Right lobe of liver (tissue), 6 donors: ENCODE measurements around the gene RUSF1. TPM values are rescaled to one million over a fixed set of nuclear protein-coding genes. Genes with fewer than 3 reads are reported as not detected.

Experiments used
- ATAC-seq, 4 donors: fragments of 200-7000 bp; cut with Tn5 transposase; one replicate each; pipeline ENCODE4 v1.9.1; 2020; ENCODE audit warnings: mild to moderate bottlenecking in 4 of 4, moderate library complexity in 4 of 4
- DNase-seq, 3 donors: peaks; one replicate each; pipeline ENCODE4 v3.0.0-alpha.2; 2020
- H3K27ac ChIP-seq, 3 donors: fragments of 200-600 bp; one replicate each; pipeline ENCODE4 v1.8.0; 2022
- H3K27me3 ChIP-seq, 2 donors: fragments of 200-600 bp; one replicate each; pipeline ENCODE4 v1.8.0; 2022
- H3K36me3 ChIP-seq, 4 donors: fragments of 200-600 bp; sonication (generic) in 1 of 4; one replicate each; pipeline versions ENCODE4 v1.5.1 to v1.8.0; 2017 to 2022; ENCODE audit warnings: control low read depth in 1 of 4
- H3K4me1 ChIP-seq, 4 donors: fragments of 200-600 bp; sonication (generic) in 1 of 4; one replicate each; pipeline versions ENCODE4 v1.5.1 to v1.8.0; 2017 to 2022; ENCODE audit warnings: control low read depth in 1 of 4
- H3K4me3 ChIP-seq, 3 donors: fragments of 200-600 bp; one replicate each; pipeline ENCODE4 v1.8.0; 2022
- H3K9me3 ChIP-seq, 4 donors: fragments of 200-600 bp; sonication (generic) in 1 of 4; one replicate each; pipeline versions ENCODE4 v1.5.1 to v1.8.0; 2017 to 2022; ENCODE audit warnings: control low read depth in 1 of 4
- POLR2A ChIP-seq: fragments of 450-650 bp; IDR thresholded peaks from one replicate; pipeline ENCODE4 v1.6.1; 2017; ENCODE audit warnings: antibody characterized with exemption, mild to moderate bottlenecking
- WGBS: methylation state at CpG from one replicate; pipeline ENCODE4 v1.1.6; 2018; ENCODE audit warnings: low coverage, low lambda C conversion rate; ENCODE audit not compliant: insufficient coverage; ENCODE audit errors: missing lambda C conversion rate; 5-methylcytosine and 5-hydroxymethylcytosine counted together
- intact Hi-C, 2 donors: fragments of 100-400 bp; cut with DNase I; formaldehyde crosslinking; loops; one replicate each; pipeline versions ENCODE4 v1.11.2 to v1.14.1; 2022
- total RNA-seq, 6 experiments: library from RNA; depleted of rRNA in 2 of 6; stranded (reverse); fragments of >200 nt in 2 of 6; fragmentation: NEBNext Ultra II Directional in 3 of 6; extraction: Animal tissue kit (Norgen Biotek cat#: 25700) in 3 of 6; gene quantifications; one replicate each; pipeline versions ENCODE4 v1.1.0 to v1.2.4, GENCODE V29; 2016 to 2023
- TF ChIP-seq, protein P1 (sequence below), 4 donors: fragments of 200-600 bp in 3 of 4; fragments of 450-650 bp in 1 of 4; IDR thresholded peaks; one replicate each; pipeline versions ENCODE4 v1.5.1 to v1.8.0; 2016 to 2022; ENCODE audit warnings: antibody characterized with exemption in 4 of 4, mild to moderate bottlenecking in 2 of 4
- donor health status: DM: no; HTN: yes; CAD: no.
- donor health status: DM: no; HTN: no; CAD: no.
- donor health status: DM: no; HTN: no; CAD: no.
- donor health status: DM: no; HTN: yes; CAD: no.
- donor health status: DM: no; HTN: yes; CAD: no.

RUSF1 gene
- total RNA-seq, 6 experiments from 2014 or later, result 35.8 to 70.3 (median 54.5) TPM

DNA sequence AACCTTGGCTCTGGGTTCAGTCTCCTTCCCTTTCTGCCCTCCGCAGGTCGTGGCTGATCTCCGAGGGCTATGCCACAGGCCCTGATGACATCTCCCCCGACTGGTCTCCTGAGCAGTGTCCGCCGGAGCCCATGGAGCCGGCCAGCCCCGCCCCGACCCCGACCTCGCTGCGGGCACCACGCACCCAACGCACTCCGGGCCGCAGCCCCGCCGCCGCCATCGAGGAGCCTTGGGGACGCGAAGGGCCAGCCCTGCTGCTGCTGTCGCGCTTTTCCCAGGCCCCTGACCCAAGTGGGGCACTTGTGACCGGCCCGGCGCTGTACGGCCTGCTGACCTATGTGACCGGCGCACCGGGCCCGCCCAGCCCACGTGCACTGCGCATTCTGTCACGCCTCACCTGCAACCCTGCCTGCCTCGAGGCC lies 43.8 kb downstream of the RUSF1 start:
- Histone ChIP-seq H3K36me3 (peaks cover 0 to 27% (median 5%) of the 10 kb centered on the region in 4 donors), H3K27me3 (no peaks in the 10 kb centered on the region), H3K4me1 (peaks cover 0 to 26% (median 12%) of the 10 kb centered on the region in 4 donors), H3K4me3 (no peak overlapping the region), H3K27ac (no peak overlapping the region), H3K9me3 (no peaks in the 10 kb centered on the region)
- ATAC-seq, result no peak
- 28% methylated on average over 3 of the region's 36 CpGs for WGBS
- intact Hi-C loops, result no loop called here
- TF ChIP-seq POLR2A, result no peak
- peak in 1 of 3 donors; percentile 20 for DNase-seq

GRCh38 chr16:31461921-31462804 lies 46.0 kb downstream of the RUSF1 start:
- Histone ChIP-seq H3K4me3 (peak overlapping the region; percentile 16 to 71 (median 62)), H3K9me3 (no peaks in the 10 kb centered on the region), H3K36me3 (peaks cover 0 to 27% (median 5%) of the 10 kb centered on the region in 4 donors), H3K4me1 (peaks cover 0 to 35% (median 16%) of the 10 kb centered on the region in 4 donors), H3K27ac (peak overlapping the region in 2 of 3 donors; percentile 76 to 90), H3K27me3 (no peaks in the 10 kb centered on the region)
- TF ChIP-seq, protein P1, sequence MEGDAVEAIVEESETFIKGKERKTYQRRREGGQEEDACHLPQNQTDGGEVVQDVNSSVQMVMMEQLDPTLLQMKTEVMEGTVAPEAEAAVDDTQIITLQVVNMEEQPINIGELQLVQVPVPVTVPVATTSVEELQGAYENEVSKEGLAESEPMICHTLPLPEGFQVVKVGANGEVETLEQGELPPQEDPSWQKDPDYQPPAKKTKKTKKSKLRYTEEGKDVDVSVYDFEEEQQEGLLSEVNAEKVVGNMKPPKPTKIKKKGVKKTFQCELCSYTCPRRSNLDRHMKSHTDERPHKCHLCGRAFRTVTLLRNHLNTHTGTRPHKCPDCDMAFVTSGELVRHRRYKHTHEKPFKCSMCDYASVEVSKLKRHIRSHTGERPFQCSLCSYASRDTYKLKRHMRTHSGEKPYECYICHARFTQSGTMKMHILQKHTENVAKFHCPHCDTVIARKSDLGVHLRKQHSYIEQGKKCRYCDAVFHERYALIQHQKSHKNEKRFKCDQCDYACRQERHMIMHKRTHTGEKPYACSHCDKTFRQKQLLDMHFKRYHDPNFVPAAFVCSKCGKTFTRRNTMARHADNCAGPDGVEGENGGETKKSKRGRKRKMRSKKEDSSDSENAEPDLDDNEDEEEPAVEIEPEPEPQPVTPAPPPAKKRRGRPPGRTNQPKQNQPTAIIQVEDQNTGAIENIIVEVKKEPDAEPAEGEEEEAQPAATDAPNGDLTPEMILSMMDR (IDR thresholded peaks at IDR 0.05), result no peak
- TF ChIP-seq POLR2A, result no peak
- intact Hi-C loops, result no loop called here
- peak; percentile 48 to 68 (median 58) for ATAC-seq
- peak; percentile 92 to 98 (median 98) for DNase-seq
- WGBS, result 0% methylated on average over 1 of the region's 35 CpGs

GRCh38 chr16:31461201-31461920 lies 46.8 kb downstream of the RUSF1 start:
- Histone ChIP-seq H3K27me3 (no peaks in the 10 kb centered on the region), H3K4me3 (no peak overlapping the region), H3K4me1 (peaks cover 0 to 43% (median 20%) of the 10 kb centered on the region in 4 donors), H3K9me3 (no peaks in the 10 kb centered on the region), H3K27ac (peak overlapping the region in 2 of 3 donors; percentile 76 to 90), H3K36me3 (peaks cover 0 to 20% (median 5%) of the 10 kb centered on the region in 4 donors)
- no peak for ATAC-seq
- WGBS, result 68% methylated on average over 8 of the region's 10 CpGs
- intact Hi-C loops, result no loop called here
- TF ChIP-seq, protein P1 (IDR thresholded peaks at IDR 0.05), result no peak
- TF ChIP-seq POLR2A, result no peak
- DNase-seq, result no peak

DNA sequence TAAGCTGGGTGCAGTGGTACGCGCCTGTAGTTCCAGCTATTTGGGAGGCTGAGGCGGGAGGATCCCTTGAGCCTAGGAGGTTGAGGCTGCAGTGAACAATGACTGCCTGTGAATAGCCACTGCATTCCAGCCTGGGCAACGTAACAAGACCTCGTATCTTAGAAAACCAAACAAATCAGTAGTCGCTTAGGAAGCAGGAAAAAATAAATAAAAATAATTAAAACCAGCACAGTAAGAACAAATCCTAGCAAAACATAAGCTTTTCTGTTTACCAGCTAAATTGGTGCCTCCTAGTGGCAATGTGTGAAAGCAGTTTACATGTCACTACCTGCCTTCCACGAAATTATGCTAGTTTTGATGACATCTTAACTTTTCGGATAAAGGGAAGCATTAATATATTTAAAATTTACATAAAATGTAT lies 47.6 kb downstream of the RUSF1 start:
- H3K27me3 ChIP-seq, result no peaks in the 10 kb centered on the region
- intact Hi-C loops, result no loop called here
- H3K36me3 ChIP-seq, result peaks cover 0 to 14% (median 3%) of the 10 kb centered on the region in 4 donors
- ATAC-seq (no peak), DNase-seq (no peak)
- H3K27ac ChIP-seq, result peak overlapping the region; percentile 75 to 90 (median 76)
- 42% methylated on average over 8 of the region's 8 CpGs for WGBS
- H3K4me1 ChIP-seq, result peaks cover 0 to 47% (median 20%) of the 10 kb centered on the region in 4 donors
- no peak for TF ChIP-seq POLR2A
- TF ChIP-seq, protein P1 (IDR thresholded peaks at IDR 0.05), result peak; percentile 35 to 55 (median 51)
- H3K9me3 ChIP-seq, result no peaks in the 10 kb centered on the region
- H3K4me3 ChIP-seq, result peak overlapping the region in 2 of 3 donors; percentile 32 to 75
